ENCODE data around the gene SHLD1.
A peak's percentile ranks its signal among the peaks of the same experiment; 100 is the strongest.
"Not testable (repeated sequence)": the region's sequence is repeated elsewhere in the genome, so short reads cannot be mapped to it uniquely, and the experiment has no call there.

The SHLD1 gene, protein sequence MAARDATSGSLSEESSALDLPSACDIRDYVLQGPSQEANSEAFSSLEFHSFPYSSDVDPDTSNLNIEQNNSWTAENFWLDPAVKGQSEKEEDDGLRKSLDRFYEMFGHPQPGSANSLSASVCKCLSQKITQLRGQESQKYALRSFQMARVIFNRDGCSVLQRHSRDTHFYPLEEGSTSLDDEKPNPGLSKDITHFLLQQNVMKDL

DNA sequence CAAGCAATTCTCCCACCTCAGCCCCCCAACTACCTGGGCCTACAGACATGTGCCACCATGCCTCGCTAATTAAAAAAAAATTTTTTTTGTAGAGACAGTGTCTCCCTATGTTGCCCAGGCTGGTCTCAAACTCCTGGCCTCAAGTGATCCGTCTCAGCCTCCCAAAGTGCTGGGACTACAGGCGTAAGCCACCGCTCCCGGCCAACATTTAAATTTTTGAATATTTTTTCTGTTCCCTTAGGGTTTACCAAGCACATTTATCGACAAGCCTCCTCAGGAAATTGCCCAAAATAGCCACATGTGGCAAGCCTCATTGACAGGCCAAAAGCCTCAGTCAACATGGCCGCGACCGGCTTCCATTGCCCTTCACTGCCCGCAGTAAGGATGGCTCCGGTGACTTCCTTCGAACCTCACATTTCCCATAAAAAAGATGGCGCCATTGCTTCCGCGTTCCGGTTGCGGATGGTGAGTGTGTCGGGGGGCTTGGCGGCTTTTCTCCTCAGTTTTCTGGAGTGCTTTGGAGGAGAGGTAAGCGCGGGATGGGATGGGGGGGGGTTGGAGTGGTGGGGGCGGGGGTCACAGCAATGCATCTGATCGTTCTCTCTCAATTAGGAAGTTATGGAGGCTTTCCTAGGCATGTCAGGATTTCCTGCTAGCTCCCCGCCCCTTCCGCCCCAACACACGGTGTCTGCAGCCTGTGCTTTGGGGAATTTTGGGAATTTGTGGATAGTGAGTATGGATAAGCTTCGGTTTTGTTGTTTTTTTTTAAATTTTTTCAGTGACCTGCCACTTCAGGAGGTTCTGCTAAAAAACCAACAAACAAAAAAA is at the start of gene SHLD1:
SHLD1 (plus strand) TSS at position 450 of the 828 bp plus-strand sequence. CDS start 22,465 bp downstream, outside the sequence.
- DNase-seq (ENCODE audit: low spot score) (peak; percentile 84), FAIRE-seq (no peak)

DNA sequence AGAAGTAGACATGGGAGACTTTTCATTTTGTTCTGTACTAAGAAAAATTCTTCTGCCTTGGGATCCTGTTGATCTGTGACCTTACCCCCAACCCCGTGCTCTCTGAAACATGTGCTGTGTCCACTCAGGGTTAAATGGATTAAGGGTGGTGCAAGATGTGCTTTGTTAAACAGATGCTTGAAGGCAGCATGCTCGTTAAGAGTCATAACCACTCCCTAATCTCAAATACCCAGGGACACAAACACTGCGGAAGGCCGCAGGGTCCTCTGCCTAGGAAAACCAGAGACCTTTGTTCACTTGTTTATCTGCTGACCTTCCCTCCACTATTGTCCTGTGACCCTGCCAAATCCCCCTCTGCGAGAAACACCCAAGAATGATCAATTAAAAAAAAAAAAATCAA is 47.9 kb upstream of the SHLD1 start:
- not testable (repeated sequence) for FAIRE-seq; DNase-seq (ENCODE audit: low spot score)

DNA sequence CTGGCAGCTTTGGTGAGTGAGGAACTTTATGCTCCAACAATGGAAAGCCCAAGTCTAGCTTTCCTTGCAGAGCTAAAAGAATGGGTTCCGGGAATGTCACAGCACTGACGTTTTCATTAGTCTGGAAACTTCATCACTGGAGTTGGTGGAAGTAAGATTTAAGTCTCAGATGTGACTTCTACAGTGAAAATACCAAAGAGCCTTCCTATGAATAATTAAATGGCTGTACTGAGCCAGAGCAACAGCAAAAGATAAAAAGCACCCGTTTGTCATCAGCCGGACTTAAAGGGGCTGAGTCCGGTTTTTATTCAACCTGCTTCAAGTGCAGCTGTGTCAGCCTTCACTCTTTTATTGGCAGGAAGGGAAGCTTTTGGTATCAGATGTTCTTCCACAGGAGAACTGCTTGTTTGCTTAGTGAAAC is 46.5 kb upstream of the SHLD1 start:
- FAIRE-seq (no peak), DNase-seq (ENCODE audit: low spot score) (no peak)

DNA sequence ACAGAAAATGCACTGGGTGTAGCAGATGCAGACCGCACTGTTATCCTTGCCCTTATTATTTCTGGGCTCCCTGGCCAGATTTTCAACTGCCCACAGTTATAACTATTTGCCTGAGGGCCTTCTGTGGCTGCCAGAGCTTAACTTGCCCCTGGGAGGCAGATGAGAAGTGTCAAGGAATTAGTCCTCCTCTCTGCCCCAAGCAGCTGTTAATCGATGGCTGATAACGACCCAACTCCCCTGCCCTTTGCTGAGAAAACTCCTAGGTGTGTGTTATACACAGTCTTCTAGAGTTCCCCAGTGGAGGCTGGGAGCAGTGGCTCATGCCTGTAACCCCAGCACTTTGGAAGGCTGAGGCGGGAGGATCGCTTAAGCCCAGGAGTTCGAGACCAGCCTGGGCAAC is 44.4 kb upstream of the SHLD1 start:
- DNase-seq (ENCODE audit: low spot score) (no peak), FAIRE-seq (no peak)

DNA sequence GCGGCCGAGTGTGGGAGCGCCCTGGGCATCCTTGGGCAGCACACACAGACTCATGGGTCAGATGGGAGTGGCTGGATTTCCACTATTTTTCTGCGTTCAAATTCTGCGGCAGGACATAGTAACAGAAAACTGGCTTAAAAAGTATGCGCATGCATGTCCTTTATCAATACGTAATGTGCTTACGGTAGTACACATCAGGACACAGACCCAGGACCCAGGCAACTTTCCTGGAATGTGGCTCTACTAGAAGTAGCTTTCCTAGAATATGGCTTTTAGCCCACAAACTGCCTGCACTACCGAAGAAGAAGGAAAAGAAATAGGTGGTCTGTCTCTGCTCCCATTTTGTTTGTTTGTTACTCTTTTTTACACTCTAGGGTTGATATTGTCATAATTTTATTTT is 43.4 kb upstream of the SHLD1 start:
- FAIRE-seq = no peak
- DNase-seq (ENCODE audit: low spot score) = no peak

DNA sequence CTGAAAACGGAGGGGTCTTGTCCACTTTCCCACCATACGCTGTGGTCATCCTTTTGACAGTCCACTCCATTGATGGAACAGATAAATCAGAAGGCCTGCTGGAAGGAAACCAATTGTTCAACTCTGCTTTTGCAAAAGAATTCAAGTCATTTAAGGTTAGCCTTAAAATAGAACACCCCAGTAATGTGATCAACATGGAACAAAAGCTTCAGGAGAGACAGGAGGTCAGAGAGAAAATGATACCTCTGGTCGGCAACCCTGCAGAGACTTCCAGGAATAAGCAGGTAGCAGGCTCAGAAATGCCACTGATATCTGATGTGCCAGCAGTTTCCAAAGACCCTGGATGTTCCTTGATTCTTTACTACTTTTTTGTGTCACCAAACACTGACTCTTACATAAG is 39.6 kb upstream of the SHLD1 start:
- FAIRE-seq = no peak
- no peak for DNase-seq (ENCODE audit: low spot score)

DNA sequence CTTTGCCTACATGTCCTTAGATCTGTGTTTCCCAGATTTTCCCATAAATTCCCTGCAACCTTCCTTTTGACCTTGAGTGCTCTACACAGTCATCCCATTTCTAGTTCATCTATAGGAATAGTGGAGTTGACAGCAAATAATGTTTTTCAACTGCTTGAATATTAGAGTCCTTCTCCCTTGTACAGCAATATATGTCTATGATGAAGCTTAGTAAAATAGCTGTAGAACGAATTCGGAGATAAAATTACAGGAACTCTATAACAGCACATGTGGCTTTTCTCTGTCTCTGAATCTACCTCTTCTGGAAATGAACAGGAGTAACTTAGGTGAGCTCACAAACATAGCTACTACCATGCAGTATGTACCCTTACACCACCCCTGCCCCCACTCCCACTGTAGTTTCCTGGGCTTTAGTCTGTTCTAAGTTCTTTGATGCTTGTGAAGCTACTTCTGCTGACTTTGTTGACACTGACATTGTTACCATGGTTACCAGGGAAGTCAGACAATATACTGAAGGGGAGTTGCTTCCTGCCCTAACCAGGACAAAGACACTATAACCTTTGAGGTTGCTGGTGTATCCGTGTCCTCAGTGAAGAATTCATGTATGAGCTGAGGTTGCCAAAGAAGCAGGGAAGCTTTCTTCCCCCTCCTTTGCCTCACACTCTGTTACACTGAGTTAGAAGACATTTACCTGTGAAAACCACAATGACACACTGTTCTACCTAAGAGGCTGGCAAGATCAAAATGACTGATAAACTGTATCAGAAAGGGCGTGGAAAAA is 35.8 kb upstream of the SHLD1 start:
- DNase-seq (ENCODE audit: low spot score) = no peak
- FAIRE-seq = no peak

DNA sequence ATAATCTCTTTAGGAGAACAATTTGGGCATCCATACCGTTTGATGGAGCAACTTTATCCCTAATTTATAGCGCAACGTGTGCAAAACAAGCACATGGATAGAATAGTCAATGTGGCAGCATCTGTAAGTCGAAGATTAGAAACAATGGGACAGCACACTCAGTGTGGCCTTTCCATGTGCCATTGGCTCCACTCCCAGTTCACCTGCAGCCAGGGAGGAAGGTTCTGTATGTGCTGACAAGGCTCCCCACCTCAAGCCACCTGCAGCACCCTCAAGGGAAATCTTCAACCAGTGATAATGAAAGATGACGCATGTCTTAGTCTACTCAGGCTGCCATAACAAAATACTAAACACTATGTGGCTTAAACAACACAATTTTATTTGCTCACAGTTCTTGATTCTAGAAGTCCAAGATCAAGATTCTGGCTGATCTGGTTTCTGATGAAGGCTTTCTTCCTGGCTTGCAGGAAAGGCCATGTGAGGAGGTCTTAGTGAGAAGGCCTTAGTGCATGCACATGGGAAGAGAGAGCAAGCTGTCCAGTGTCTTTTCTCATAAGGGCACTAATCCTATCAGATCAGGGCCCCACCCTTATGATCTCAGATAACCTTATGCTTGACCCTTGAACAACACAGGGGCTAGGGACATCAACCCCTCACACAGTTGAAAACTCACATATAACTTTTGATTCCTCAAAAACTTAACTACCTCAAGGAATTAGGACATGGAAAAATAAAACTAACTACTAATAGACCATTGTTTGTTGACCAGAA is 34.9 kb upstream of the SHLD1 start:
- FAIRE-seq = no peak
- no peak for DNase-seq (ENCODE audit: low spot score)

DNA sequence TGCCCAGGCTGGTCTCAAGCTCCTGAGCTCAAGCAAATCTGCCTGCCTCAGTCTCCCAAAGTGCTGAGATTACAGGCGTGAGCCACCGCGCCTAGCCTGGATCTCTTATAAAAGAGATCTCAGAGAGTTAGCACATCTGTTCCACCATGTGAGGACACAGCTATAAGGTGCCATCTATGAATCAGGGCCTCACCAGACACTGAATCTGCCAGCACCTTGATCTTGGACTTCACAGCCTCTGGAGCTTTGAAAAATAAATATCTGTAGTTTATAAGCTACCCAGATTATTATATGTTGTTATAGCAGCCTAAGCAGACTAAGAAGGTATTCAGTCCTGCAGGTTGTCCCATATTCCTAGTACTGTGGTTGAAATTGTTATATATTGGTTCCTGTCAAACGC is 33.2 kb upstream of the SHLD1 start:
- FAIRE-seq (no peak), DNase-seq (ENCODE audit: low spot score) (no peak)

DNA sequence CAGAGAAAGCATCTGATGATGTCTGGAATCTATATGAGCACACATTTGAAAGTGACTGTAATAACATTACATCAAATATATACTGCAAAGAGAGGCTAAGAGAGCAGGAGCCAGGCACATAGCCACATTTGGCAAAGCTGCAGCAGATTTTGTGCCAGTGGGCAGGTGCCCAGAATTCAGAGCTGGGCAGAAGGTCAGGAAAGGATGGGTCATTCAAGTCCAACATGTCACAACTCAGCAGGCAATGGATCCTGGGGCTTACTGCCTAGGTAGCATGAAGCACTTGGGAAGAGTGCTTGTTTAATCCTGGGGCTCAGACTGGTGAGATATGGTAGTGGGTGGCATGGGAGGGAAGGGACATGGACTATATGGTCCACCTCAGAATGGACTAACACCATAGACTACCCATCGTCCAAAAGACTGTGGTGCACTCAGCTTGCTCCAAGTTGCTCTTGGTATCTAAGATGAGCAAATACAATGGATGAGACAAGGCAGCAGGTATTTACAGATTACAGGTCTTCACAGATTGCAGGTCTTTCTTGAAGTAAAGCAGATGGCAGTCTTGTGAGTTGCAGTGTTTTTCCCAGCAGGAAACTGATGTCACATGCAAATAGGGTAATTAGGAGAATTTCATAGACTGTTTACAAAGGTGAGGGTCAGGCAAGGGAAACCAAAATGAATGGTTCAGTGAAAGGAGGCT is 31.2 kb upstream of the SHLD1 start:
- DNase-seq (ENCODE audit: low spot score) = no peak
- FAIRE-seq = no peak

DNA sequence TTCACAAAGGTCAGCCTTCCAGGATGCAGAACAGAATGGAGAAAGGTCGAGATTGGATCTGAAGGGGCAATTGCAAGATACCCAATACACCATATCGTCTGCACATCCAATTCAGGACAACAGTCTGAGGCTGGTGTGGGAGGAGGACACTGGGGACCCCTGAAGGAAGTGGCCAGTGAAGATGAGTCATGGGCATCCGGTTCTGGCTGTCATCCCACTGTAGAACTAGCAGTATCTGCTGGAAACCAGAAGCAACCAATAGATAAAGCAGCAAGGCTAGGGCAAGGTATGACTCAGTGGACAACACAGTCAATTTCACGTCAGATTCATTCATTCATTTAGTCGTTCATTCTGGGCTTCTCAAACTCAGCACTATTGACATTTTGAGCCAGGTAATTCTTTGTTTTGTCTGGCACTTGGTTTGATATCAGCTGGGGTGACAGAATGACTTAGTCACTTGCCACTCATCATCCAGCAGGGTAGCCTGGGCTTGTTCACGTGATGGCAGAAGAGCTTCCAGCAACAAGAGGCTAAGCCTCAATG is 30.3 kb upstream of the SHLD1 start:
- DNase-seq (ENCODE audit: low spot score) (peak; percentile 27), FAIRE-seq (no peak)

DNA sequence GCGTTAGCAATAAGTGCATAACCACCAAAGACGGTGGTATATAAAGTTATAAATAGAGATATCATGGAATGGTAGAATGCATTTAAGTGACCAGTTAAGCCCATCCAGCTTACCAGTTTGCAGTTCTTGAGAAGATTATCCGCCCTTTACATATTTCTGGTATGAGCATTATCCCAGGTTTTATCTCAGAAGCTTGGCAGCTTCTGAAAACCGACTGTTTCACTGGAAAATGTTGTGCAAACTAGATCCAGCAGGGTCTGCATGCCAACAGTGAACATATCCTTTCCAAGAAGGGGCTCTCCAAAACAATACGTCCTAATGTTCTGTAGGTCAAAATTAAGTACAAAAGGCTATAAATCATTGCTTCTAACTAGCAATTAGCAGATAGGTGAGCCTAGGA is 29.5 kb upstream of the SHLD1 start:
- no peak for FAIRE-seq
- no peak for DNase-seq (ENCODE audit: low spot score)

DNA sequence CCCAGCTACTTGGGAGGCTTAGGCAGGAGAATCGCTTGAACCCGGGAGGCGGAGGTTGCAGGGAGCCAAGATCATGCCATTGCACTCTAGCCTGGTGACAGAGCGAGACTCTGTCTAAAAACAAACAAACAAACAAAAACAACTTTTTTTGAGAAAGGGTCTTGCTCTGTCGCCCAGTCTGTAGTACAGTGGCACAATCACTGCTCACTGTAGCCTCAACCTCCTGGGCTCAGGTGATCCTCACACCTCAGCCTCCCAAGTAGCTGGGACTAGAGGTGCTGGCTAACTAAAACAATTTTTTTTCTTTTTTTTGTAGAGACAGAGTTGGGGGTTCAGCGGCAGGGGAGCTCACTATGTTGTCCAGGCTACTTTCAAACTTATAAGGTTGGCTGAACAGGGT is 28.8 kb upstream of the SHLD1 start:
- DNase-seq (ENCODE audit: low spot score); FAIRE-seq: not testable (repeated sequence)

DNA sequence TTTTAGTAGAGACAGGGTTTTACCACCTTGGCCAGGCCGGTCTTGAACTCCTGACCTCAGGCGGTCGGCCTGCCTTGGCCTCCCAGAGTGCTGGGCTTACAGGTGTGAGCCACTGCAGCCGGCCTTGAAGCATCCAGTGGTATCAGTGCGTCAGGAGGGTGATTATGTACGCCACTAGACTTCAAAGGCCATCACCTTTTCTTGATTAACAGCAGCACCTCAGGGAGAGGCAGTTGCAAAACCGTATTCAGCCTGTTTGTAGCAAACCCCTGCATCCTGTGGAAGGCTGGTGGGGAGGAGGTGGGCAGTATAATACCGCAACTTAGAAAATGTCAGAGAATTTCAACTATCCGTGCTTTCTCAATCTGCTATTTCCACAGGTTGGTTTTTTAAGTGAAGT is 27.3 kb upstream of the SHLD1 start:
- no peak for DNase-seq (ENCODE audit: low spot score)
- no peak for FAIRE-seq

DNA sequence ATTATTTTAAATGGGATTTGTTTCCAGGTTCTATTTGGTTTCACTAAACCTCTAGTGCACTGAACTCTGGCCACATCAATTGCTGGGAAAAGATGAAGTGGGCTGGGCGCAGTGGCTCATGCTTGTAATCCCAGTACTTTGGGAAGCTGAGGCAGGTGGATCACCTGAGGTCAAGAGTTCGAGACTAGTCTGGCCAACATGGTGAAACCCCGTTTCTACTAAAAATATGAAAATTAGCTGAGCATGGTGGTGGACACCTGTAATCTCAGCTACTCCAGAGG is 25.1 kb upstream of the SHLD1 start:
- not testable (repeated sequence) for DNase-seq (ENCODE audit: low spot score); FAIRE-seq

DNA sequence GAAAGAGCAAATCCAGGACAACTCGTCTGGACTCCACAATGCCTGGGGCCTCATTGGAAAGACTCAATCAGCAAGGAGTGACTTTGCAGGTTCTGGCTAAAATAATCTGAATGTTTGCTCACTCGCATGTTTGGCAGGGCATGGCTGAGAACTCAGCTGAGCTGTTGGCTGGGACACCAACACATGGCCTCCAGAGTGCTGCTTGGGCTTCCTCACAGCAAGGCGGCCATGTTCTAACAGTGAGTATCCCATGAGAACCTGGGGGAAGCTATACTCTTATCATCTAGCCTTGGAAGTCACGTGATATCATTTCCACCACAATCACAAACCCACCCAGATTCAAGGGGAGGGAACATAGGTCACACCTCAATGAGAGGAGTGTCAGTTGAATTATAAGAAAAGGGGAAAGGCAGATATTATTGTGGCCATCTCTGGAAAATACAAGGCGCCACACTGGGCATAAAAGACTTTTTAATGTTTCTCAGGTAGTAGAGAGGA is 23.1 kb upstream of the SHLD1 start:
- no peak for DNase-seq (ENCODE audit: low spot score)
- FAIRE-seq = no peak

DNA sequence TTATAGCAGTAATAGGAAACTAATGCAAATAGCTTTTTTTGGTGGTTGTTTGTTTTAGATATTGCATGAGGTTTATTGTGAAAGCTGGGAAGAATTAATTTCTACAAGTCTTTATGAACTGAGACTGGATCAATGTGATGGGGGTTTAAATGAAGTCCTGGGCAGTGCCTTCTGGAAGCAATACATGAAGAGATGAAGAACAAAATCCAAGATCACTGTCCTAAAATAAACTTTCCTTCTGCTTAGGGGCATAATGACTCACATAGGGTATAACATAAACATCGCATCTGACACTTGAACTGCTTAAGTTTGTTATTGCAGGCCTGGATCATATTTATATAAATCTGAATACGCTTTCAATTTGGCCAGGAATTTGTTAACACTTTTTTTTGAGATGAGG is 20.9 kb upstream of the SHLD1 start:
- FAIRE-seq (no peak), DNase-seq (ENCODE audit: low spot score) (no peak)

DNA sequence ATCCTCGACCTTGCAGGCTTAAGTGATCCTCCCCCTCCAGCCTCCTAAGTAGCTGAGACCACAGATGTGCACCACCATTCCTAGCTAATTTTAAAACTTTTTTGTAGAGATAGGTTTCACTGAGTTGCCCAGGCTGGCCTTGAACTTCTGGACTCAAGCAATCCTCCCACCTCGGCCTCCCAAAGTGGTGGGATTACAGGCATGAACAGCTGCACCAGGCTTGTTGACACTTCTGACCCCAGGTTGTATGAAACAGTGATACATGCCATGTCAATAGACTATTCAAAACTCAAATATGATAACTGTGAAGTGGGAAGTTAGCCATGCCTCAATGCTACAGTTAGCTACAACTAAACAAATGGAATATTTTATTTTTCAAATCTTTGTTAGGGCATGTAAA is 20.1 kb upstream of the SHLD1 start:
- DNase-seq (ENCODE audit: low spot score) (no peak), FAIRE-seq (no peak)

DNA sequence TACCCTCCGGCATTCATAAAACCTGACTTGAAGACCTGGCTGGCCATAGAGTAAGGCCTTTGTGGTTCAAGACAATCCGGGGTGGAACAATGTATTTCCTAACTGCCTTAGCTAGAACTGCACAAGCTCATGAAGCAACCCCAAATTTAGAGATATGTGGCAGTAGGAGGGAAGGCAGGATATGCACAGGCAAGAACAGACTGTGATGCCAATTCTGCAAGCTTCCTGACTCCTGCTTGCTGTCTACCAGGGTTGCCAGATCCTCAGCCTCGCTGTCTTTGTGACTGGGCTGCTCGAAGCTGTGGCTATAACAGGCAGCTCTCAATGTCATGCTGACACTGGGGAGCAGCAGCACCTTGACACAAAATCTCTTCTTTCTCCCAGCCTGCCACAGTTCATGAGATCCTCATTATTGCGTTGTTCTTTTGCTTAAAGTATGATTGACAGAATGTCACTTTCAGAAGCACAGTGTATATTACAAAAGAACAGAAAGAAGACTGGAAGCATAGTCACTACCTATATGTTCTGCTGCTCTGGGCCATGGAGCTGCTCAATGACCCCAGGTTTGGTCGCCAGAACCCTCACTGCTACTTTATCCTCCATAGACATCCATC is 18.3 kb upstream of the SHLD1 start:
- DNase-seq (ENCODE audit: low spot score) (no peak), FAIRE-seq (no peak)

DNA sequence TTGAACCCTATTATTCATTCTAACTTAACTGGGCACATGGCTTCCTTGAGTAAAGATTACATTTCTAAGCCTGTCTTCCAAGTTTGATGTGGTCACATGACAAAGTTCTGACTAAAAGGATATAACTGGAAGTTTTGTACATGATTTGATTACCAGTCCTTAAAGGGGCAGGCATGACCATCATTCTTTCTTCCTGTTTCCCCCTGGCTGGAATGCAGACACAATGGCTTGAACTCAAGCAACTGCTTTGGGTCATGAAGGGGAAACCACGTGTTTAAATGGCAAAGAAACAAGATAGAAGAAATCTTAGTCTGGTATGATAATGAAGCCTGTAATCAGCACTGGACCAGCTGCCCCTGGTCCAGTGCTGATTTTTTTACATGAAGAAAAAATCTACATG is 15.6 kb upstream of the SHLD1 start:
- no peak for FAIRE-seq
- DNase-seq (ENCODE audit: low spot score) = no peak
